H1 (cell line): ENCODE data around the gene ESRRB. TPM values are rescaled to one million over a fixed set of nuclear protein-coding genes. Genes with fewer than 3 reads are reported as not detected.

Experiments
- CTCF ChIA-PET: fragments of 300-600 bp; sonication (Branson Sonifier 250); formaldehyde crosslinking; loops from one replicate; lab custom pipeline; 2021; ENCODE audit not compliant: partially characterized antibody; lab: Charles Lee
- POLR2A ChIA-PET: fragments of 300-600 bp; sonication (Branson Sonifier 250); formaldehyde crosslinking; loops from one replicate; lab custom pipeline; 2021; ENCODE audit warnings: inconsistent platforms; ENCODE audit not compliant: partially characterized antibody; lab: Charles Lee
- DNase-seq, 2 experiments: peaks; one replicate each; pipeline versions ENCODE4 v3.0.0 to v3.0.0-alpha.2; 2010 to 2022; ENCODE audit warnings: low spot score in 2 of 2, low read depth in 1 of 2, mixed read lengths in 1 of 2
- FAIRE-seq: peaks from 2 replicates; lab custom pipeline; 2011; peaks lifted over from hg19 to GRCh38; lab: Jason Lieb, UNC
- H2AFZ ChIP-seq: 2 replicates; pipeline ENCODE4 v1.8.1; 2012; ENCODE audit warnings: low read length, inconsistent platforms
- H2AK5ac ChIP-seq: 2 replicates; pipeline ENCODE4 v1.6.1; 2013; ENCODE audit warnings: low read depth, low read length
- H2BK120ac ChIP-seq: replicated peaks from 2 replicates; pipeline ENCODE3; 2013; ENCODE audit warnings: low read depth, low read length, inconsistent platforms
- H2BK12ac ChIP-seq: 2 replicates; pipeline ENCODE4 v1.6.1; 2013; ENCODE audit warnings: low read depth, low read length
- H2BK15ac ChIP-seq: 2 replicates; pipeline ENCODE4 v1.6.1; 2013; ENCODE audit warnings: low read length
- H2BK20ac ChIP-seq: 2 replicates; pipeline ENCODE4 v1.6.1; 2013; ENCODE audit warnings: low read length
- H2BK5ac ChIP-seq: 2 replicates; pipeline ENCODE4 v1.6.1; 2013; ENCODE audit warnings: low read depth, low read length
- H3K14ac ChIP-seq: 2 replicates; pipeline ENCODE4 v1.6.1; 2013; ENCODE audit warnings: inconsistent platforms; ENCODE audit not compliant: insufficient read length
- H3K18ac ChIP-seq: 2 replicates; pipeline ENCODE4 v1.6.1; 2013; ENCODE audit warnings: low read length; ENCODE audit errors: extremely low read depth
- H3K23ac ChIP-seq: 2 replicates; pipeline ENCODE4 v1.6.1; 2013; ENCODE audit warnings: inconsistent platforms; ENCODE audit not compliant: insufficient read length
- H3K23me2 ChIP-seq: 2 replicates; pipeline ENCODE4 v1.6.1; 2013; ENCODE audit warnings: low read depth, low read length
- H3K27ac ChIP-seq: 2 replicates; pipeline ENCODE4 v1.6.1; 2011; ENCODE audit warnings: low read depth, low read length, inconsistent platforms
- H3K27me3 ChIP-seq, 4 experiments: replicated peaks in 1 of 4; 1 replicate in 1 of 4; 2 replicates in 3 of 4; pipeline versions ENCODE4 v1.6.1 to v1.8.1; 2011 to 2013; ENCODE audit warnings: low read length in 3 of 4, mild to moderate bottlenecking in 3 of 4, inconsistent platforms in 2 of 4, mixed read lengths in 2 of 4, moderate library complexity in 1 of 4; ENCODE audit not compliant: control insufficient read depth in 3 of 4, insufficient read depth in 3 of 4; ENCODE audit errors: extremely low read depth in 1 of 4
- H3K36me3 ChIP-seq, 4 experiments: 2 replicates each; pipeline versions ENCODE4 v1.6.1 to v1.8.1; 2011 to 2013; ENCODE audit warnings: mild to moderate bottlenecking in 4 of 4, low read length in 3 of 4, moderate library complexity in 2 of 4, control low read depth in 1 of 4, inconsistent platforms in 1 of 4; ENCODE audit not compliant: insufficient read depth in 4 of 4, control insufficient read depth in 2 of 4
- H3K4ac ChIP-seq: replicated peaks from 2 replicates; pipeline ENCODE3; 2013; ENCODE audit warnings: low read length, low read depth, mixed read lengths, inconsistent platforms; ENCODE audit not compliant: insufficient read length
- H3K4me1 ChIP-seq, 4 experiments: replicated peaks in 1 of 4; 1 replicate in 1 of 4; 2 replicates in 3 of 4; pipeline versions ENCODE4 v1.6.1 to v1.8.1; 2011 to 2013; ENCODE audit warnings: low read length in 3 of 4, inconsistent platforms in 2 of 4, mixed read lengths in 1 of 4; ENCODE audit not compliant: insufficient read depth in 4 of 4, control insufficient read depth in 3 of 4
- H3K4me2 ChIP-seq, 2 experiments: 2 replicates each; pipeline versions ENCODE4 v1.6.1 to v1.8.1; 2011 to 2013; ENCODE audit warnings: low read depth in 2 of 2, low read length in 2 of 2, control low read depth in 1 of 2, inconsistent platforms in 1 of 2, mild to moderate bottlenecking in 1 of 2; ENCODE audit not compliant: insufficient read depth in 1 of 2
- H3K4me3 ChIP-seq, 4 experiments: fragments of 200-600, 300-600 bp in 1 of 4; sonication (generic), shearing (Covaris generic), sonication (Bioruptor Twin) in 1 of 4; 2 replicates each; pipeline versions ENCODE4 v1.5.1 to v1.8.1; 2011 to 2016; ENCODE audit warnings: low read length in 4 of 4, low read depth in 3 of 4, control low read depth in 2 of 4, inconsistent platforms in 2 of 4, mild to moderate bottlenecking in 2 of 4, mixed read lengths in 1 of 4, moderate library complexity in 1 of 4; ENCODE audit not compliant: insufficient read depth in 2 of 4; ENCODE audit errors: extremely low read depth in 1 of 4
- H3K56ac ChIP-seq: replicated peaks from 2 replicates; pipeline ENCODE3; 2013; ENCODE audit warnings: low read depth, mild to moderate bottlenecking, mixed read lengths, low read length, inconsistent platforms; ENCODE audit not compliant: insufficient read length
- H3K79me1 ChIP-seq: 2 replicates; pipeline ENCODE4 v1.6.1; 2013; ENCODE audit warnings: low read depth, low read length, control low read depth
- H3K79me2 ChIP-seq, 2 experiments: 2 replicates each; pipeline versions ENCODE4 v1.6.1 to v1.8.1; 2012 to 2013; ENCODE audit warnings: low read length in 2 of 2, mild to moderate bottlenecking in 2 of 2, inconsistent platforms in 1 of 2; ENCODE audit not compliant: insufficient read depth in 2 of 2, control insufficient read depth in 1 of 2
- H3K9ac ChIP-seq, 4 experiments: replicated peaks in 1 of 4; 1 replicate in 1 of 4; 2 replicates in 3 of 4; pipeline versions ENCODE4 v1.6.1 to v1.8.1; 2011 to 2013; ENCODE audit warnings: low read depth in 3 of 4, low read length in 3 of 4, control low read depth in 2 of 4, mild to moderate bottlenecking in 2 of 4, moderate library complexity in 2 of 4, inconsistent platforms in 1 of 4; ENCODE audit errors: extremely low read depth in 1 of 4
- H3K9me3 ChIP-seq, 2 experiments: 2 replicates each; pipeline versions ENCODE4 v1.6.1 to v1.8.1; 2012 to 2013; ENCODE audit warnings: mild to moderate bottlenecking in 2 of 2, moderate library complexity in 2 of 2, control low read depth in 1 of 2, inconsistent platforms in 1 of 2, low read depth in 1 of 2, low read length in 1 of 2, mixed read lengths in 1 of 2; ENCODE audit not compliant: insufficient read depth in 2 of 2
- H4K20me1 ChIP-seq, 2 experiments: replicated peaks in 1 of 2; 2 replicates each; pipeline versions ENCODE3 to v1.8.1; 2011 to 2013; ENCODE audit warnings: inconsistent platforms in 2 of 2, low read length in 2 of 2, mild to moderate bottlenecking in 1 of 2; ENCODE audit not compliant: insufficient read depth in 2 of 2, control insufficient read depth in 1 of 2
- H4K5ac ChIP-seq: 2 replicates; pipeline ENCODE4 v1.6.1; 2013; ENCODE audit warnings: low read length, low read depth, mixed read lengths, inconsistent platforms; ENCODE audit not compliant: insufficient read length
- H4K8ac ChIP-seq: 2 replicates; pipeline ENCODE4 v1.8.0; 2013; ENCODE audit warnings: mild to moderate bottlenecking, moderate library complexity, low read length, inconsistent platforms; ENCODE audit not compliant: insufficient read depth; ENCODE audit errors: extremely low read depth
- H4K91ac ChIP-seq: replicated peaks from 2 replicates; pipeline ENCODE3; 2013; ENCODE audit warnings: low read length, mixed read lengths, inconsistent platforms; ENCODE audit not compliant: insufficient read length
- BCL11A ChIP-seq, 2 experiments: IDR thresholded peaks; one replicate each; pipeline ENCODE4 v1.6.1; 2011; ENCODE audit warnings: low read depth in 2 of 2, low read length in 2 of 2, mild to moderate bottlenecking in 2 of 2
- CBX5 ChIP-seq: fragments of 300-800, 300-1000 bp; sonication (generic); IDR thresholded peaks from 2 replicates; pipeline ENCODE4 v1.7.1; 2016; ENCODE audit warnings: antibody characterized with exemption, low read length, low read depth
- CEBPB ChIP-seq: IDR thresholded peaks from 2 replicates; pipeline ENCODE4 v1.6.1; 2012; ENCODE audit warnings: low read depth, low read length
- CHD1 ChIP-seq: IDR thresholded peaks from 2 replicates; pipeline ENCODE4 v1.6.1; 2012; ENCODE audit warnings: low read depth, low read length, improper control_type of control experiment
- EP300 ChIP-seq, 2 experiments: IDR thresholded peaks; 1 replicate in 1 of 2; 2 replicates in 1 of 2; pipeline ENCODE4 v1.6.1; 2011 to 2012; ENCODE audit warnings: low read depth in 2 of 2, low read length in 2 of 2, mild to moderate bottlenecking in 2 of 2, borderline replicate concordance in 1 of 2, inconsistent platforms in 1 of 2, moderate library complexity in 1 of 2
- HDAC6 ChIP-seq: IDR thresholded peaks from one replicate; pipeline ENCODE4 v1.7.1; 2012; ENCODE audit warnings: low read depth, mild to moderate bottlenecking, inconsistent platforms, low read length, moderate library complexity
- MAFK ChIP-seq: IDR thresholded peaks from 2 replicates; pipeline ENCODE4 v1.6.1; 2012; ENCODE audit warnings: low read depth, mild to moderate bottlenecking, improper control_type of control experiment, low read length
- PHF8 ChIP-seq: fragments of 200-600 bp; sonication (generic); conservative IDR thresholded peaks from 2 replicates; pipeline ENCODE4 v1.7.1; 2012; ENCODE audit warnings: low read depth, mild to moderate bottlenecking, inconsistent platforms, low read length, moderate library complexity
- POLR2AphosphoS5 ChIP-seq: IDR thresholded peaks from 2 replicates; pipeline ENCODE4 v1.6.1; 2011; ENCODE audit warnings: low read depth, low read length
- RFX5 ChIP-seq: IDR thresholded peaks from 2 replicates; pipeline ENCODE4 v1.6.1; 2011; ENCODE audit warnings: low read depth, low read length, improper control_type of control experiment, borderline replicate concordance
- SIN3A ChIP-seq, 2 experiments: IDR thresholded peaks in 1 of 2; conservative IDR thresholded peaks in 1 of 2; 2 replicates each; pipeline ENCODE4 v1.6.1; 2011 to 2012; ENCODE audit warnings: low read length in 2 of 2, improper control_type of control experiment in 1 of 2, low read depth in 1 of 2, mild to moderate bottlenecking in 1 of 2
- WGBS, 2 experiments: shearing (Covaris generic) in 1 of 2; methylation state at CpG; one replicate each; pipeline versions ENCODE4 v1.1.6 to v1.1.7; 2013 to 2015; ENCODE audit warnings: low lambda C conversion rate in 2 of 2, mixed read lengths in 2 of 2, inconsistent platforms in 1 of 2, low coverage in 1 of 2, missing lambda C conversion rate in 1 of 2; ENCODE audit not compliant: insufficient replicate concordance in 2 of 2, insufficient coverage in 1 of 2, insufficient read length in 1 of 2; ENCODE audit errors: extremely low coverage in 1 of 2, missing lambda C conversion rate in 1 of 2; 5-methylcytosine and 5-hydroxymethylcytosine counted together
- polyA plus RNA-seq, 7 experiments: library from polyadenylated mRNA; depleted of rRNA in 3 of 7; stranded (reverse) in 5 of 7; unstranded in 2 of 7; fragments of >200 nt in 5 of 7; fragments of 200-250 nt in 2 of 7; gene quantifications; 1 replicate in 5 of 7; 2 replicates in 1 of 7; 4 replicates in 1 of 7; pipeline versions ENCODE4 v1.2.1 to v1.2.3, GENCODE V29; 2011 to 2013; ENCODE audit warnings: missing spikeins in 2 of 7, mixed read lengths in 2 of 7
- total RNA-seq: library from RNA; stranded (reverse); fragmentation: NEBNext Ultra II Directional; extraction: Animal tissue kit (Norgen Biotek cat#: 25700); gene quantifications from 2 replicates; pipeline ENCODE4 v1.2.1, GENCODE V29; 2021
- TF ChIP-seq, protein P1 (sequence below), 3 experiments: IDR thresholded peaks; 1 replicate in 2 of 3; 2 replicates in 1 of 3; pipeline versions ENCODE4 v1.5.1 to v1.6.1; 2011; ENCODE audit warnings: low read length in 3 of 3, mild to moderate bottlenecking in 3 of 3, inconsistent platforms in 2 of 3, low read depth in 1 of 3, moderate library complexity in 1 of 3; ENCODE audit not compliant: insufficient read depth in 1 of 3; ENCODE audit errors: control extremely low read depth in 1 of 3

ESRRB gene
- total and polyA plus RNA-seq, 2 of the 8 experiments (the other 6 are each of a cell fraction or from before 2014, with no cell fraction given), result 0.29 to 0.45 TPM

DNA sequence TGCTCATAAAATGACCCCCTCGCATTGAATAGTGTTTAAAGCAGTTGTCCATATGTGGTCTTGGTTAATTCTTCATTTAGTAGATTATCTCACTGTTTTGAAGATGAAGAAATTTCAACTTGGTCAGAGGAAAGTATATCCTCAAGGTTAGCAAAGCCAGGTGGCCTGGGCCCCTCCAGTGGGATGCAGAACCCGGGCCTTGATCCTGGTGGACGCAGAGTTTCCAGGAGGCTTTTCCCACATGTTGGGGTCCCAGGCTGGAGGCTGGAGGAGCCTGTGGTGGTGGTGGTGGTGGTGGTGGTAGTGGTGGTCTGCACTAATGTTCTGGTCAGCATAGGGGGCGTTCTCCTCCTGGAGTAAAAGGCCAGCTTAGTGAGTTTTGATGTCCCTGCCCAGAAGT lies 85.9 kb downstream of the ESRRB start:
- Histone ChIP-seq H3K56ac (no peak overlapping the region), H3K9me3 (no peaks in the 10 kb centered on the region), H3K9ac (no peak overlapping the region), H4K91ac (no peak overlapping the region), H3K27me3 (no peaks in the 10 kb centered on the region), H2BK120ac (no peak overlapping the region), H3K23ac (no peak overlapping the region), H3K18ac (no peak overlapping the region), H3K4me1 (peaks cover 0 to 7% (median 3%) of the 10 kb centered on the region in 4 experiments; a peak in 4 of 7 replicates), H3K23me2 (no peaks in the 10 kb centered on the region), H4K20me1 (no peaks in the 10 kb centered on the region), H2AFZ (no peak overlapping the region), H2BK5ac (no peak overlapping the region), H2AK5ac (no peak overlapping the region), H2BK20ac (no peak overlapping the region), H2BK12ac (no peak overlapping the region), H2BK15ac (no peak overlapping the region), H3K4me3 (no peak overlapping the region), H3K36me3 (no peaks in the 10 kb centered on the region), H3K79me2 (no peaks in the 10 kb centered on the region), H3K14ac (no peak overlapping the region), H4K5ac (no peak overlapping the region), H3K4ac (no peak overlapping the region), H4K8ac (no peak overlapping the region), H3K27ac (no peak overlapping the region), H3K4me2 (no peak overlapping the region), H3K79me1 (no peaks in the 10 kb centered on the region)
- ChIA-PET POLR2A (no interaction called here), CTCF (interaction anchor here (1.0 to 3.1 kb wide), 2 partner anchors 11 to 488 kb away, joined by 3 to 12 read pairs; no protein-coding TSS in a partner anchor)
- FAIRE-seq, result no peak
- WGBS, 2 experiments, result 86% methylated on average over 3 of the region's 4 CpGs; no CpG with 5 or more reads in 1 of the 2 experiments
- no peak for DNase-seq
- no peak for TF ChIP-seq CBX5
- TF ChIP-seq BCL11A (IDR thresholded peaks at IDR 0.05; ENCODE audit: low read depth in 2 of 2, low read length in 2 of 2), result no peak
- no peak for TF ChIP-seq EP300 (IDR thresholded peaks at IDR 0.05; ENCODE audit: borderline replicate concordance in 1 of 2, low read depth in 2 of 2, low read length in 2 of 2)
- TF ChIP-seq RFX5, result no peak
- TF ChIP-seq, protein P1, sequence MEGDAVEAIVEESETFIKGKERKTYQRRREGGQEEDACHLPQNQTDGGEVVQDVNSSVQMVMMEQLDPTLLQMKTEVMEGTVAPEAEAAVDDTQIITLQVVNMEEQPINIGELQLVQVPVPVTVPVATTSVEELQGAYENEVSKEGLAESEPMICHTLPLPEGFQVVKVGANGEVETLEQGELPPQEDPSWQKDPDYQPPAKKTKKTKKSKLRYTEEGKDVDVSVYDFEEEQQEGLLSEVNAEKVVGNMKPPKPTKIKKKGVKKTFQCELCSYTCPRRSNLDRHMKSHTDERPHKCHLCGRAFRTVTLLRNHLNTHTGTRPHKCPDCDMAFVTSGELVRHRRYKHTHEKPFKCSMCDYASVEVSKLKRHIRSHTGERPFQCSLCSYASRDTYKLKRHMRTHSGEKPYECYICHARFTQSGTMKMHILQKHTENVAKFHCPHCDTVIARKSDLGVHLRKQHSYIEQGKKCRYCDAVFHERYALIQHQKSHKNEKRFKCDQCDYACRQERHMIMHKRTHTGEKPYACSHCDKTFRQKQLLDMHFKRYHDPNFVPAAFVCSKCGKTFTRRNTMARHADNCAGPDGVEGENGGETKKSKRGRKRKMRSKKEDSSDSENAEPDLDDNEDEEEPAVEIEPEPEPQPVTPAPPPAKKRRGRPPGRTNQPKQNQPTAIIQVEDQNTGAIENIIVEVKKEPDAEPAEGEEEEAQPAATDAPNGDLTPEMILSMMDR (IDR thresholded peaks at IDR 0.05; ENCODE audit: control extremely low read depth in 1 of 3, insufficient read depth in 1 of 3, low read depth in 1 of 3, low read length in 3 of 3), result no peak
- no peak for TF ChIP-seq PHF8
- no peak for TF ChIP-seq CHD1
- TF ChIP-seq POLR2AphosphoS5, result no peak
- no peak for TF ChIP-seq CEBPB
- no peak for TF ChIP-seq MAFK
- TF ChIP-seq HDAC6, result no peak
- no peak for TF ChIP-seq SIN3A (conservative IDR thresholded peaks at IDR 0.05 in 1 of 2, IDR thresholded peaks at IDR 0.05 in 1 of 2; ENCODE audit: low read depth in 1 of 2, low read length in 2 of 2)
